H1 (cell line): ENCODE data around the gene SAMD4A. TPM values are rescaled to one million over a fixed set of nuclear protein-coding genes. Genes with fewer than 3 reads are reported as not detected.

Experiments used
- ASH2L ChIP-seq: fragments of 200-600, 300-600 bp; sonication (generic); IDR thresholded peaks from one replicate; pipeline ENCODE4 v1.7.1; 2017; ENCODE audit warnings: low read length
- CBX5 ChIP-seq: fragments of 300-800, 300-1000 bp; sonication (generic); IDR thresholded peaks from 2 replicates; pipeline ENCODE4 v1.7.1; 2016; ENCODE audit warnings: antibody characterized with exemption, low read length, low read depth
- GTF2F1 ChIP-seq: IDR thresholded peaks from 2 replicates; pipeline ENCODE4 v1.6.1; 2012; ENCODE audit warnings: low read depth, low read length, improper control_type of control experiment, borderline replicate concordance
- RFX5 ChIP-seq: IDR thresholded peaks from 2 replicates; pipeline ENCODE4 v1.6.1; 2011; ENCODE audit warnings: low read depth, low read length, improper control_type of control experiment, borderline replicate concordance
- polyA plus RNA-seq, 7 experiments: library from polyadenylated mRNA; depleted of rRNA in 3 of 7; stranded (reverse) in 5 of 7; unstranded in 2 of 7; fragments of >200 nt in 5 of 7; fragments of 200-250 nt in 2 of 7; gene quantifications; 1 replicate in 5 of 7; 2 replicates in 1 of 7; 4 replicates in 1 of 7; pipeline versions ENCODE4 v1.2.1 to v1.2.3, GENCODE V29; 2011 to 2013; ENCODE audit warnings: missing spikeins in 2 of 7, mixed read lengths in 2 of 7
- total RNA-seq: library from RNA; stranded (reverse); fragmentation: NEBNext Ultra II Directional; extraction: Animal tissue kit (Norgen Biotek cat#: 25700); gene quantifications from 2 replicates; pipeline ENCODE4 v1.2.1, GENCODE V29; 2021
- TF ChIP-seq, protein P1 (sequence below), 3 experiments: IDR thresholded peaks; 1 replicate in 2 of 3; 2 replicates in 1 of 3; pipeline versions ENCODE4 v1.5.1 to v1.6.1; 2011; ENCODE audit warnings: low read length in 3 of 3, mild to moderate bottlenecking in 3 of 3, inconsistent platforms in 2 of 3, low read depth in 1 of 3, moderate library complexity in 1 of 3; ENCODE audit not compliant: insufficient read depth in 1 of 3; ENCODE audit errors: control extremely low read depth in 1 of 3

Gene SAMD4A
- total and polyA plus RNA-seq, 2 of the 8 experiments (the other 6 are each of a cell fraction or from before 2014, with no cell fraction given), result 2.4 to 12.3 TPM

DNA sequence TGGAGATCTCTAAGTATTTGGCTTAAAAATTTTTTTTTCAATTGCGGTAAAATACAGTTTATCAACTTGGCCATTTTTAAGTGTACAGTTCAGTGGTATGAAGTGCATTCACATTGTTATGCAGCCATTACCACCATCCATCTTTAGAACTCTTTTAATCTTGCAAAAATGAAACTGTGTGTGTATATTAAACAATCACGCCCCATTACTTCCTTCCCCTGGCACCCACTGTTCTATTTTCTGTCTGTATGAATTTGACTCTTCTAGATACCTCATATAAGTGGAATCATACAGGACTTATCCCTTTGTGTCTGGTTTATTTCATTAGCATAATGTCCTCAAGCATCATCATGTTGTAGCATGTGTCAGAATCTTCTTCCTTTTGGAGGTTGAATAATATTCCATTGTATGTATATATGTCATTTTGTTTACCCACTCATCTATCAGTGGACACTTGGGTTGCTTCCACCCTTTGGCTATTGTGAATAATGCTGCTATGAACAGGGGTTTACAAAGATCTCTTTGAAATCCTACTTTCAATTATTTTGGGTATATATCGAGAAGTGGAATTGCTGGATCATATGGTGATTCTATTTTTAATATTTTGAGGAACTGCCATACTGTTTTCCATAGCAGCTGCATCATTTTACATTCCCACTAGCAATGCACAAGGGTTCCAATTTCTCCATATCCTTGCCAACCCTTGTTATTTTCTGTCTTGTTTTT is 62.9 kb downstream of the SAMD4A start (continued):
- TF ChIP-seq, protein P1, sequence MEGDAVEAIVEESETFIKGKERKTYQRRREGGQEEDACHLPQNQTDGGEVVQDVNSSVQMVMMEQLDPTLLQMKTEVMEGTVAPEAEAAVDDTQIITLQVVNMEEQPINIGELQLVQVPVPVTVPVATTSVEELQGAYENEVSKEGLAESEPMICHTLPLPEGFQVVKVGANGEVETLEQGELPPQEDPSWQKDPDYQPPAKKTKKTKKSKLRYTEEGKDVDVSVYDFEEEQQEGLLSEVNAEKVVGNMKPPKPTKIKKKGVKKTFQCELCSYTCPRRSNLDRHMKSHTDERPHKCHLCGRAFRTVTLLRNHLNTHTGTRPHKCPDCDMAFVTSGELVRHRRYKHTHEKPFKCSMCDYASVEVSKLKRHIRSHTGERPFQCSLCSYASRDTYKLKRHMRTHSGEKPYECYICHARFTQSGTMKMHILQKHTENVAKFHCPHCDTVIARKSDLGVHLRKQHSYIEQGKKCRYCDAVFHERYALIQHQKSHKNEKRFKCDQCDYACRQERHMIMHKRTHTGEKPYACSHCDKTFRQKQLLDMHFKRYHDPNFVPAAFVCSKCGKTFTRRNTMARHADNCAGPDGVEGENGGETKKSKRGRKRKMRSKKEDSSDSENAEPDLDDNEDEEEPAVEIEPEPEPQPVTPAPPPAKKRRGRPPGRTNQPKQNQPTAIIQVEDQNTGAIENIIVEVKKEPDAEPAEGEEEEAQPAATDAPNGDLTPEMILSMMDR (IDR thresholded peaks at IDR 0.05; ENCODE audit: control extremely low read depth in 1 of 3, insufficient read depth in 1 of 3, low read depth in 1 of 3, low read length in 3 of 3), result no peak
- TF ChIP-seq CBX5 (no peak), GTF2F1 (no peak), ASH2L (no peak), RFX5 (no peak)
